ENCODE data around the gene NUB1. TPM values are rescaled to one million over a fixed set of nuclear protein-coding genes. Genes with fewer than 3 reads are reported as not detected.

Gene NUB1
- total RNA-seq, 4 donors from 2014 or later: 40.1 to 48.3 (median 47.5) TPM

- TF ChIP-seq CTCF (IDR thresholded peaks at IDR 0.05): no peak
- no peak for TF ChIP-seq POLR2A (IDR thresholded peaks at IDR 0.05)
- no peak overlapping the region for H3K4me3 ChIP-seq (ENCODE audit: low read depth, poor library complexity, severe bottlenecking)
- intact Hi-C loops (cut with DNase I; ENCODE audit: low total_unique reads): no loop called here
- WGBS, 2 donors: 92 to 94% methylated on average over 10 of the region's 10 CpGs
- DNase-seq (ENCODE audit: low spot score in 2 of 2): no peak
Observed at GRCh38 chr7:151405588-151405987, 64.0 kb downstream of the NUB1 start.

- no peak for DNase-seq (ENCODE audit: low spot score in 2 of 2)
- no peak for TF ChIP-seq CTCF (IDR thresholded peaks at IDR 0.05)
- no peak for TF ChIP-seq POLR2A (IDR thresholded peaks at IDR 0.05)
- intact Hi-C loops (cut with DNase I; ENCODE audit: low total_unique reads): no loop called here
- 84 to 90% methylated on average over 24 of the region's 24 CpGs for WGBS, 2 donors
- no peak overlapping the region for H3K4me3 ChIP-seq (ENCODE audit: low read depth, poor library complexity, severe bottlenecking)
Observed at GRCh38 chr7:151406051-151406875, 64.7 kb downstream of the NUB1 start.

GRCh38 chr7:151406886-151407583 is 65.4 kb downstream of the NUB1 start:
- WGBS, 2 donors: 82 to 92% methylated on average over 9 of the region's 9 CpGs
- no peak overlapping the region for H3K4me3 ChIP-seq (ENCODE audit: low read depth, poor library complexity, severe bottlenecking)
- intact Hi-C loops (cut with DNase I; ENCODE audit: low total_unique reads): no loop called here
- no peak for DNase-seq (ENCODE audit: low spot score in 2 of 2)
- TF ChIP-seq POLR2A (IDR thresholded peaks at IDR 0.05) (no peak), CTCF (IDR thresholded peaks at IDR 0.05) (no peak)

- no peak for TF ChIP-seq POLR2A (IDR thresholded peaks at IDR 0.05)
- TF ChIP-seq CTCF (IDR thresholded peaks at IDR 0.05): no peak
- DNase-seq (ENCODE audit: low spot score in 2 of 2): no peak
- no peak overlapping the region for H3K4me3 ChIP-seq (ENCODE audit: low read depth, poor library complexity, severe bottlenecking)
- intact Hi-C loops (cut with DNase I; ENCODE audit: low total_unique reads): no loop called here
- 81 to 86% methylated on average over 7 of the region's 7 CpGs for WGBS, 2 donors
Observed at GRCh38 chr7:151408498-151408838, 66.9 kb downstream of the NUB1 start.

- 13 to 22% methylated on average over 27 to 61 of the region's 61 CpGs for WGBS, 2 donors
- no peak overlapping the region for H3K4me3 ChIP-seq (ENCODE audit: low read depth, poor library complexity, severe bottlenecking)
- no peak for DNase-seq (ENCODE audit: low spot score in 2 of 2)
- intact Hi-C loops (cut with DNase I; ENCODE audit: low total_unique reads): no loop called here
- no peak for TF ChIP-seq POLR2A (IDR thresholded peaks at IDR 0.05)
- TF ChIP-seq CTCF (IDR thresholded peaks at IDR 0.05): no peak
Observed at GRCh38 chr7:151408839-151409666, 67.4 kb downstream of the NUB1 start.
